Mesenchymal stem cell (in vitro differentiated cells and primary cell): Measurements from ENCODE around the gene HSPA1A.

Experiments
- DNase-seq: peaks from one replicate; pipeline ENCODE4 v3.0.0-alpha.2; 2013
- H2AFZ ChIP-seq: one replicate; pipeline ENCODE4 v1.6.1; 2013; ENCODE audit warnings: low read depth, mild to moderate bottlenecking, control low read depth, inconsistent platforms, low read length, moderate library complexity
- H2AK5ac ChIP-seq: 2 replicates; pipeline ENCODE4 v1.6.1; 2013; ENCODE audit warnings: low read length, moderate library complexity, mild to moderate bottlenecking, inconsistent platforms; ENCODE audit not compliant: severe bottlenecking
- H2BK120ac ChIP-seq: one replicate; pipeline ENCODE4 v1.6.1; 2013; ENCODE audit warnings: low read depth, mild to moderate bottlenecking, inconsistent platforms, low read length, moderate library complexity
- H2BK12ac ChIP-seq, 2 experiments: one replicate each; pipeline ENCODE4 v1.6.1; 2013; ENCODE audit warnings: inconsistent platforms in 2 of 2, low read length in 2 of 2, mild to moderate bottlenecking in 2 of 2, moderate library complexity in 2 of 2, control low read depth in 1 of 2
- H2BK15ac ChIP-seq: one replicate; pipeline ENCODE4 v1.6.1; 2013; ENCODE audit warnings: mild to moderate bottlenecking, low read depth, inconsistent platforms; ENCODE audit not compliant: poor library complexity, severe bottlenecking
- H2BK5ac ChIP-seq: 2 replicates; pipeline ENCODE4 v1.6.1; 2013; ENCODE audit warnings: low read depth, mild to moderate bottlenecking, low read length, control low read depth, inconsistent platforms; ENCODE audit not compliant: poor library complexity, severe bottlenecking
- H3K14ac ChIP-seq, 2 experiments: one replicate each; pipeline ENCODE4 v1.6.1; 2013; ENCODE audit warnings: inconsistent platforms in 2 of 2, low read length in 2 of 2, control low read depth in 1 of 2, mild to moderate bottlenecking in 1 of 2, moderate library complexity in 1 of 2
- H3K18ac ChIP-seq, 2 experiments: one replicate each; pipeline ENCODE4 v1.6.1; 2013; ENCODE audit warnings: inconsistent platforms in 2 of 2, low read length in 2 of 2, control low read depth in 1 of 2, low read depth in 1 of 2, mild to moderate bottlenecking in 1 of 2
- H3K23ac ChIP-seq, 2 experiments: one replicate each; pipeline ENCODE4 v1.6.1; 2013; ENCODE audit warnings: inconsistent platforms in 2 of 2, low read length in 2 of 2, mild to moderate bottlenecking in 2 of 2, moderate library complexity in 2 of 2, control low read depth in 1 of 2
- H3K27ac ChIP-seq: 2 replicates; pipeline ENCODE4 v1.5.1; 2013; ENCODE audit warnings: mild to moderate bottlenecking, moderate library complexity, low read length, control low read depth, inconsistent platforms; ENCODE audit not compliant: poor library complexity, severe bottlenecking
- H3K27me3 ChIP-seq, 2 experiments: 2 replicates each; pipeline versions ENCODE4 v1.6.1 to v1.7.0; 2013; ENCODE audit warnings: low read length in 2 of 2, mild to moderate bottlenecking in 2 of 2, moderate library complexity in 2 of 2, control low read depth in 1 of 2, inconsistent platforms in 1 of 2; ENCODE audit not compliant: control insufficient read depth in 1 of 2, insufficient read depth in 1 of 2
- H3K36me3 ChIP-seq, 2 experiments: 2 replicates each; pipeline versions ENCODE4 v1.6.1 to v1.7.0; 2013; ENCODE audit warnings: low read length in 2 of 2, control low read depth in 1 of 2, inconsistent platforms in 1 of 2, low read depth in 1 of 2, mild to moderate bottlenecking in 1 of 2; ENCODE audit not compliant: insufficient read depth in 2 of 2, control insufficient read depth in 1 of 2
- H3K4ac ChIP-seq, 2 experiments: one replicate each; pipeline ENCODE4 v1.6.1; 2013; ENCODE audit warnings: inconsistent platforms in 2 of 2, low read length in 2 of 2, mild to moderate bottlenecking in 2 of 2, moderate library complexity in 2 of 2, control low read depth in 1 of 2, low read depth in 1 of 2
- H3K4me1 ChIP-seq: 2 replicates; pipeline ENCODE4 v1.6.1; 2013; ENCODE audit warnings: low read depth, low read length, control low read depth; ENCODE audit not compliant: control insufficient read depth, insufficient read depth
- H3K4me2 ChIP-seq: 2 replicates; pipeline ENCODE4 v1.6.1; 2013; ENCODE audit warnings: low read length, mild to moderate bottlenecking, inconsistent platforms; ENCODE audit not compliant: poor library complexity, severe bottlenecking
- H3K4me3 ChIP-seq, 2 experiments: 2 replicates each; pipeline versions ENCODE4 v1.5.1 to v1.7.0; 2013; ENCODE audit warnings: low read length in 2 of 2, mild to moderate bottlenecking in 2 of 2, control low read depth in 1 of 2, low read depth in 1 of 2; ENCODE audit not compliant: insufficient read depth in 1 of 2
- H3K79me1 ChIP-seq: replicated peaks from 2 replicates; pipeline ENCODE4 v1.6.1; 2013; ENCODE audit warnings: mild to moderate bottlenecking, control low read depth, low read length, inconsistent platforms; ENCODE audit not compliant: poor library complexity, severe bottlenecking
- H3K9ac ChIP-seq: 2 replicates; pipeline ENCODE4 v1.7.0; 2013; ENCODE audit warnings: mild to moderate bottlenecking, low read length, moderate library complexity
- H3K9me3 ChIP-seq: 2 replicates; pipeline ENCODE4 v1.7.0; 2013; ENCODE audit warnings: mild to moderate bottlenecking, low read length; ENCODE audit not compliant: control insufficient read depth
- H4K8ac ChIP-seq: one replicate; pipeline ENCODE4 v1.6.1; 2013; ENCODE audit warnings: inconsistent platforms, mild to moderate bottlenecking, low read length, moderate library complexity
- H4K91ac ChIP-seq: one replicate; pipeline ENCODE4 v1.6.1; 2013; ENCODE audit warnings: mild to moderate bottlenecking, low read length, inconsistent platforms
- WGBS: methylation state at CpG from one replicate; pipeline ENCODE4 v1.1.7; 2013; ENCODE audit warnings: mixed read lengths; 5-methylcytosine and 5-hydroxymethylcytosine counted together

Gene HSPA1A

GRCh38 chr6:31784098-31784925, 31.0 kb upstream of the HSPA1A start:
- Histone ChIP-seq H3K9me3 (no peaks in the 10 kb centered on the region), H3K14ac (no peak overlapping the region), H2BK12ac (no peak overlapping the region), H3K27ac (no peak overlapping the region), H2BK15ac (no peak overlapping the region), H3K4me3 (no peak overlapping the region), H3K4ac (no peak overlapping the region), H2AK5ac (no peak overlapping the region), H2BK120ac (no peak overlapping the region), H3K18ac (no peak overlapping the region), H3K4me2 (no peak overlapping the region), H3K9ac (no peak overlapping the region), H3K36me3 (peaks cover 74 to 82% of the 10 kb centered on the region in 2 experiments), H3K23ac (no peak overlapping the region), H3K27me3 (no peaks in the 10 kb centered on the region), H3K79me1 (peaks cover 18% of the 10 kb centered on the region), H4K91ac (no peak overlapping the region), H3K4me1 (no peaks in the 10 kb centered on the region), H4K8ac (no peak overlapping the region), H2AFZ (no peak overlapping the region), H2BK5ac (no peak overlapping the region)
- no peak for DNase-seq
- WGBS, result 98% methylated on average over 15 of the region's 15 CpGs

GRCh38 chr6:31785475-31785874, 29.9 kb upstream of the HSPA1A start:
- Histone ChIP-seq H3K18ac (no peak overlapping the region), H2AK5ac (no peak overlapping the region), H2BK5ac (no peak overlapping the region), H3K23ac (no peak overlapping the region), H4K8ac (no peak overlapping the region), H2AFZ (no peak overlapping the region), H3K27ac (no peak overlapping the region), H3K4ac (no peak overlapping the region), H3K4me3 (no peak overlapping the region), H3K4me2 (no peak overlapping the region), H3K9ac (no peak overlapping the region), H2BK12ac (no peak overlapping the region), H4K91ac (no peak overlapping the region), H3K4me1 (no peaks in the 10 kb centered on the region), H3K79me1 (peaks cover 19% of the 10 kb centered on the region), H3K27me3 (no peaks in the 10 kb centered on the region), H3K14ac (no peak overlapping the region), H2BK15ac (no peak overlapping the region), H2BK120ac (no peak overlapping the region), H3K9me3 (no peaks in the 10 kb centered on the region), H3K36me3 (peaks cover 72 to 74% of the 10 kb centered on the region in 2 experiments)
- DNase-seq, result no peak
- WGBS, result 97% methylated on average over 11 of the region's 11 CpGs

- WGBS, result 69% methylated on average over 12 of the region's 12 CpGs
- Histone ChIP-seq H2BK12ac (no peak overlapping the region), H2BK120ac (no peak overlapping the region), H3K14ac (no peak overlapping the region), H3K27ac (no peak overlapping the region), H2BK5ac (no peak overlapping the region), H3K4me1 (peaks cover 15% of the 10 kb centered on the region), H2BK15ac (no peak overlapping the region), H3K27me3 (no peaks in the 10 kb centered on the region), H3K9me3 (no peaks in the 10 kb centered on the region), H3K4ac (no peak overlapping the region), H3K79me1 (peaks cover 12% of the 10 kb centered on the region), H3K36me3 (peaks cover 37% of the 10 kb centered on the region in 2 experiments), H3K18ac (no peak overlapping the region), H2AK5ac (no peak overlapping the region), H4K91ac (no peak overlapping the region), H3K4me2 (no peak overlapping the region), H3K9ac (no peak overlapping the region), H3K23ac (no peak overlapping the region), H3K4me3 (no peak overlapping the region), H4K8ac (peak overlapping the region; percentile 12), H2AFZ (no peak overlapping the region)
- peak; percentile 72 for DNase-seq
Observed at GRCh38 chr6:31791324-31792089, 23.8 kb upstream of the HSPA1A start.

- no peak overlapping the region for H3K4me2 ChIP-seq
- no peak overlapping the region for H3K4me3 ChIP-seq
- H3K14ac ChIP-seq, result no peak overlapping the region
- H3K9me3 ChIP-seq, result no peaks in the 10 kb centered on the region
- no peak overlapping the region for H2AFZ ChIP-seq
- no peak overlapping the region for H3K23ac ChIP-seq
- no peak overlapping the region for H3K18ac ChIP-seq
- DNase-seq, result no peak
- H3K79me1 ChIP-seq, result peaks cover 12% of the 10 kb centered on the region
- H3K36me3 ChIP-seq, result peaks cover 37 to 38% of the 10 kb centered on the region in 2 experiments
- H4K8ac ChIP-seq, result no peak overlapping the region
- 100% methylated on average over 1 of the region's 3 CpGs for WGBS
- no peak overlapping the region for H2BK12ac ChIP-seq
- no peak overlapping the region for H2AK5ac ChIP-seq
- no peak overlapping the region for H4K91ac ChIP-seq
- no peak overlapping the region for H2BK5ac ChIP-seq
- peaks cover 15% of the 10 kb centered on the region for H3K4me1 ChIP-seq
- no peak overlapping the region for H3K27ac ChIP-seq
- H3K4ac ChIP-seq, result no peak overlapping the region
- no peak overlapping the region for H3K9ac ChIP-seq
- no peak overlapping the region for H2BK120ac ChIP-seq
- H2BK15ac ChIP-seq, result no peak overlapping the region
- no peaks in the 10 kb centered on the region for H3K27me3 ChIP-seq
Observed at GRCh38 chr6:31792090-31792374, 23.3 kb upstream of the HSPA1A start.
